Fibroblast of peridontal ligament (primary cell): Measurements from ENCODE around the gene ACVR1B.

Source experiments
- DNase-seq: peaks from one replicate; pipeline ENCODE4 v3.0.0-alpha.2; 2010; ENCODE audit errors: extremely low read depth

ACVR1B gene

DNA sequence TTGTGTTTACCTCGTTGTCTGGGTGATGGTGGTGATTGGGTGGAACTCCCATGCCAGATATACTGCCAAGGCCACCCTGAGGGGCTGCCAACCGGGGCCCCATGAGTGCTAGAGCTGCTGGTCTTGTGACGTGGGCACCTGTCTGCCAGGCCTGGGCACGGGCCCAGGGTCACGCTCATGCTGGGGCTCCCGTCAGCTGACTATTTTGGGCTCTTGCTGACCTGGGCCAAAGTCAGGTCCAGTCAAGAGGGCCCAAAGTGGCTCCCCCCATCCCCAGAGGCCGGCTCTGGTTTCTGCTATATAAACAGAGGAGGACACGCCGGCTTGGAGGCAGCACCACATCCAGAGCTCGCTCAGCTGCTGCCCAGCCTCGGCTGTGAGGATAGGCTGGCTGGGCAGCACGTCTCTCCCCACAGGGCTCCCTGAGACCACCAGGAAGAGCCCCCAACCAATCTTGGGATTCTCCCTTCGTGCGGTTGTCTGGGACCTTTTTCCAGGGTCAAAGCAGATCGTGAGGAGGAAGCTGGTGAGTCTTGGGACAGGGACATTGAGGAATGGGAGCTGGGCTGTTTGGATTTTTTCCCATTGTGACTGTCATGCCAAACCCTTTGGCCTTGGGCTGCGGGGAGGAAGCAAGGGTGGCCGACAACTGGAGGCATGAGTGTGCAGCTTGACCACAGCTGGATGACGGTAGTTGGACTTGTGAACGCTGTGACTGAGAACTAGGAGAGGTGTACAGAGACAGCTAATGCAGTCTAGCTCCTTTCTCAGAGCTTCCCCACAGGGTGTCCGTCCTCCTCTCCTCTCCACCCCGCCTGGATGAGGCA is 92.1 kb downstream of the ACVR1B start:
- peak; percentile 62 for DNase-seq

DNA sequence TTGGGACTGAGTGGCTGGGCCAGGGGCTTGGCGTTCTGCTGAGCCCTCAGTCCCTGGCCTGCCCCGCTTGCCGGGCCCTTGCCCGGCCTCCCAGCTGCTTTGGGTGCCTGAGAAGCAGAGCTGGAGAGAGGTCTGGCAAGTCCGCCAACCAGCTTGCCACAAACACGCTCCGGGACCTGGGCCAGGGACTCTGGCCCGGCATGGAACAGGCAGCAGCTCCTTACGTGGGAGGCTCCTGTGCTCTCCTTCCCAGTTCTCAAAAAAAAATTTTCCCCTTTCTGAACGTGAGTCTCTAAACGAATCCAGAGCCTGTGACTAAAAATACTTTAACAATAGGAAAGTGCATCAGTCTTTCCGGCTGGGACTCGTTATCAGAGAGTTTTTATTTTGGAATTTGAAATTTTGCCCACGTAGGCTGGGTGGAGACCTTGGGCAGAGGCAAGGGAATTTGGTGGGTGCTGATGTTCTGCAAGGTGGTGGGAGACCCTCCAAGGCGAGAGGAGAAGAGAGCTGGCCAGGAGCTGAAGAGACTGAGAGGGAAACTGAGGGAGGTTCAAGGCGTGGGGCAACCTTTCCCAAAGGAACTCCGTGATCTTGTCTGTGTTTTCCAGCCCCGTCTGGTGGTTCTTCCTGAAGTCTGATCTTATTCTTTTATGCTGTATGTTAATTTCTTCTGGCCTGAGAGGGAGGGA is 92.9 kb downstream of the ACVR1B start:
- peak; percentile 96 for DNase-seq

DNA sequence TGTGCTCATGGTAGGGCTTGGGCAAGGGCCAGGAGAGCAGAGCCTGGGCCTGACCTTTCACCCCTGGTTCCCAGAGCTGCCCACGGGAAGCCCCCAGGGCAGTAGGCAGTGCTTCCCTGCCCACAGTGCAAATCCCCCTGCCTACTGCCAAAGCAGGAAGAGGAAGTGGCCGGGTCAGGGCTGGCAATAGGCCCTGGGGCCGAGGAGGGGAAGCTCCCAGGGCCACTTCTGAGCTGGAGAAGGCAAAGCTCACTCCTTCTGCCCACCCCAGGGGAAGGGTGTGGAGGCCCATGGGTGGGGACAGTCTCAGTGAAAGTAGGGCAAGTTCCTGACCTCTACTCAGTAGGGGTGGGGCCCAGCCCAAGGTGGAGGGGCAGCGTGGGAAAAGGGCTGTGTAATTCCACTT is 94.3 kb downstream of the ACVR1B start:
- no peak for DNase-seq
